Ureter (tissue), 1 donor: ENCODE results near the gene CYB5B. TPM values are rescaled to one million over a fixed set of nuclear protein-coding genes. Genes with fewer than 3 reads are reported as not detected.

ENCODE experiments used
- total RNA-seq: library from RNA; stranded (reverse); gene quantifications from one replicate; pipeline ENCODE4 v1.2.4, GENCODE V29; 2023
- donor health status: DM: yes; HTN: yes; CAD: no.

Gene CYB5B
- total RNA-seq, 1 donor from 2014 or later: 152 TPM

Other genes starting within 250 kb of the CYB5B start
- 45.7 TPM for gene SNTB2, start 237.5 kb upstream of the CYB5B start, total RNA-seq
- gene VPS4A, start 113.3 kb upstream of the CYB5B start, total RNA-seq: 30.8 TPM
- gene PDF, start 94.0 kb upstream of the CYB5B start, total RNA-seq: 15.1 TPM
- gene COG8, start 85.1 kb upstream of the CYB5B start, total RNA-seq: 30.1 TPM
- 26.1 TPM for gene NIP7, start 84.8 kb upstream of the CYB5B start, total RNA-seq
- gene TMED6, start 72.8 kb upstream of the CYB5B start, total RNA-seq: 1.5 TPM
- 38.7 TPM for gene TERF2, start 38.6 kb upstream of the CYB5B start, total RNA-seq
- 117 TPM for gene NFAT5, start 141.3 kb downstream of the CYB5B start, total RNA-seq